K562 (cell line): ENCODE measurements around the gene FAM174C. TPM values are rescaled to one million over a fixed set of nuclear protein-coding genes. Genes with fewer than 3 reads are reported as not detected.

Source experiments
- ATAC-seq: fragments of 200-7000 bp; cut with Tn5 transposase; 3 replicates; pipeline ENCODE4 v1.9.1; 2020; ENCODE audit warnings: moderate library complexity
- BruUV-seq: library from RNA; stranded (reverse); fragments of 400-500 nt; replicated peaks from 2 replicates; lab custom pipeline; 2021; lab: Mats Ljungman, UMichigan
- CTCF ChIA-PET: fragments of 300-600 bp; formaldehyde crosslinking; extraction: SDS; loops from one replicate; lab custom pipeline; 2021; ENCODE audit warnings: low intra/inter-chr PET ratio; lab: Yijun Ruan, JAX
- POLR2A ChIA-PET: fragments of 300-600, 350-650 bp; sonication (Branson Sonifier 250); formaldehyde crosslinking; extraction: SDS; loops from one replicate; lab custom pipeline; 2021; ENCODE audit warnings: antibody characterized with exemption, inconsistent platforms; lab: Yijun Ruan, JAX
- DNase-seq, 4 experiments: peaks; one replicate each; pipeline versions ENCODE4 v3.0.0 to v3.0.0-alpha.2; 2011 to 2018; ENCODE audit warnings: low spot score in 3 of 4, mixed read lengths in 3 of 4; ENCODE audit errors: extremely low read depth in 1 of 4
- FAIRE-seq: peaks from 2 replicates; lab custom pipeline; 2011; peaks lifted over from hg19 to GRCh38; lab: Jason Lieb, UNC
- H2AFZ ChIP-seq: 2 replicates; pipeline ENCODE4 v1.6.0; 2011; ENCODE audit warnings: low read depth, low read length, control low read depth, inconsistent platforms
- H3K27ac ChIP-seq: fragments of 200-600 bp; 3 replicates; pipeline ENCODE4 v1.8.0; 2011; ENCODE audit warnings: low read depth, mild to moderate bottlenecking, control low read depth, inconsistent platforms, low read length, moderate library complexity, mixed read lengths; ENCODE audit errors: extremely low read depth
- H3K27me3 ChIP-seq, 2 experiments: fragments of 300-600 bp in 1 of 2; 2 replicates in 1 of 2; 3 replicates in 1 of 2; pipeline versions ENCODE4 v1.6.0 to v1.8.0; 2011; ENCODE audit warnings: inconsistent platforms in 2 of 2, low read length in 2 of 2, mild to moderate bottlenecking in 1 of 2, mixed read lengths in 1 of 2, moderate library complexity in 1 of 2; ENCODE audit not compliant: control insufficient read depth in 2 of 2, insufficient read depth in 2 of 2
- H3K36me3 ChIP-seq: fragments of 300-600 bp; 3 replicates; pipeline ENCODE4 v1.8.0; 2011; ENCODE audit warnings: mild to moderate bottlenecking, low read length, inconsistent platforms; ENCODE audit not compliant: control insufficient read depth, insufficient read depth
- H3K4me1 ChIP-seq, 2 experiments: fragments of 200-600 bp in 1 of 2; replicated peaks in 1 of 2; 2 replicates in 1 of 2; 3 replicates in 1 of 2; pipeline versions ENCODE4 v1.5.1 to v1.8.0; 2011; ENCODE audit warnings: inconsistent platforms in 2 of 2, low read length in 2 of 2, mild to moderate bottlenecking in 1 of 2, mixed read lengths in 1 of 2, moderate library complexity in 1 of 2; ENCODE audit not compliant: control insufficient read depth in 2 of 2, insufficient read depth in 2 of 2
- H3K4me2 ChIP-seq: 2 replicates; pipeline ENCODE4 v1.6.1; 2011; ENCODE audit warnings: low read length, control low read depth, inconsistent platforms, mixed read lengths; ENCODE audit not compliant: insufficient read depth
- H3K4me3 ChIP-seq: fragments of 200-600 bp; sonication (generic), shearing (Covaris generic); 2 replicates; pipeline ENCODE4 v1.5.1; 2016; ENCODE audit warnings: control low read depth, inconsistent platforms
- H3K79me2 ChIP-seq: fragments of 200-600 bp; 3 replicates; pipeline ENCODE4 v1.8.0; 2011; ENCODE audit warnings: low read length, inconsistent platforms; ENCODE audit not compliant: control insufficient read depth, insufficient read depth
- H3K9ac ChIP-seq, 2 experiments: 2 replicates each; pipeline versions ENCODE4 v1.6.0 to v1.6.1; 2011; ENCODE audit warnings: low read depth in 2 of 2, low read length in 2 of 2, control low read depth in 1 of 2, inconsistent platforms in 1 of 2, mild to moderate bottlenecking in 1 of 2, mixed read lengths in 1 of 2; ENCODE audit not compliant: insufficient read depth in 1 of 2
- H3K9me1 ChIP-seq: one replicate; pipeline ENCODE4 v1.6.0; 2011; ENCODE audit warnings: inconsistent platforms, mild to moderate bottlenecking, low read length, moderate library complexity; ENCODE audit not compliant: control insufficient read depth, insufficient read depth
- H3K9me3 ChIP-seq: replicated peaks from 2 replicates; pipeline ENCODE4 v1.5.1; 2011; ENCODE audit warnings: low read depth, low read length, inconsistent platforms; ENCODE audit not compliant: control insufficient read depth, insufficient read depth
- H4K20me1 ChIP-seq: replicated peaks from 2 replicates; pipeline ENCODE4 v1.6.1; 2011; ENCODE audit warnings: low read length, inconsistent platforms, mixed read lengths; ENCODE audit not compliant: control insufficient read depth, insufficient read depth
- ZNF316 ChIP-seq: fragments of 450-650 bp; IDR thresholded peaks from 2 replicates; pipeline ENCODE4 v1.6.1; 2016
- WGBS: fragments of 100-300 bp; shearing (Covaris generic); methylation state at CpG from one replicate; pipeline ENCODE4 v1.1.6; 2016; ENCODE audit warnings: low coverage, mixed read lengths; ENCODE audit not compliant: insufficient coverage; ENCODE audit errors: missing lambda C conversion rate; 5-methylcytosine and 5-hydroxymethylcytosine counted together
- in situ Hi-C: fragments of 300-500 bp; cut with MboI; formaldehyde crosslinking; loops from 4 replicates; pipeline ENCODE4 v1.15.0; 2018; ENCODE audit warnings: inconsistent platforms, mixed read lengths
- intact Hi-C: fragments of 100-400 bp; cut with micrococcal nuclease; formaldehyde crosslinking; loops from 2 replicates; pipeline ENCODE4 v1.14.2; 2022
- polyA plus RNA-seq, 8 experiments: library from polyadenylated mRNA; depleted of rRNA in 4 of 8; stranded (reverse) in 5 of 8; unstranded in 3 of 8; fragments of >200 nt; fragmentation: Nextera tagmentation in 2 of 8; fragmentation: Illumina TruSeq in 1 of 8; extraction: Ambion mirVana in 2 of 8; extraction: Trizol in 1 of 8; gene quantifications; 2 replicates each; pipeline versions ENCODE4 v1.2.1 to v1.2.3, GENCODE V29; 2011 to 2014; ENCODE audit warnings: inconsistent platforms in 1 of 8, missing spikeins in 1 of 8
- total RNA-seq, 7 experiments: library from RNA; depleted of rRNA in 6 of 7; stranded (reverse); fragments of >200 nt in 6 of 7; fragmentation: Illumina TruSeq in 2 of 7; extraction: Trizol in 2 of 7; gene quantifications; 2 replicates each; pipeline versions ENCODE4 v1.2.1 to v1.2.3, GENCODE V29; 2011 to 2021; ENCODE audit warnings: low replicate concordance in 1 of 7
- TF ChIP-seq, protein P1 (sequence below): sonication (generic); formaldehyde crosslinking; IDR thresholded peaks from 2 replicates; pipeline ENCODE4 v1.8.0; 2022; ENCODE audit warnings: missing genetic modification reagents, mild to moderate bottlenecking, moderate library complexity, borderline replicate concordance

The FAM174C gene
- total and polyA plus RNA-seq, 9 of the 15 experiments (the other 6 are each of a cell fraction or from before 2014, with no cell fraction given), result 0.66 to 89.6 (median 20.3) TPM

DNA sequence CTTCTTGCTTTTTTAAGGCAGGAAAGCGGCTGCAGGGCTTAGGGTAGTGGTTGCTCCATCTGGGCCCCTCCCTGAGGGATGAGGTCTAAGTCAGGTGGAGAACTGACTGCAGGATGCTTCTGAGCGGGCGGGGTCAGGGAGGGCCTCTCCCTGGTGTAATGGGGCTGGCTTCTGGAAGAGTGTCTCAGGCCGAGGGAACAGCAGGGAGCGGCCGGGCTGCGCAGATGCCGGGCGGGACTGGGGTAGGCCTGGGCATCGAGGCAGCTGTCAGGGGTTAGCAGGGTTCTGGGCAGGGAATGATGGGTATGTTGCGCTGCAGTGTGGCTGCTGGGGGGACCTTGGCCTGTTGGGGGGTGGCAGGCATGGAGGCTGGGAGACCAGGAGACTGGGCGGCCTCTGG lies 2.7 kb downstream of the FAM174C start:
- no peak for TF ChIP-seq ZNF316
- TF ChIP-seq, protein P1, sequence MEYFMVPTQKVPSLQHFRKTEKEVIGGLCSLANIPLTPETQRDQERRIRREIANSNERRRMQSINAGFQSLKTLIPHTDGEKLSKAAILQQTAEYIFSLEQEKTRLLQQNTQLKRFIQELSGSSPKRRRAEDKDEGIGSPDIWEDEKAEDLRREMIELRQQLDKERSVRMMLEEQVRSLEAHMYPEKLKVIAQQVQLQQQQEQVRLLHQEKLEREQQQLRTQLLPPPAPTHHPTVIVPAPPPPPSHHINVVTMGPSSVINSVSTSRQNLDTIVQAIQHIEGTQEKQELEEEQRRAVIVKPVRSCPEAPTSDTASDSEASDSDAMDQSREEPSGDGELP (CRISPR knock-in tag), result peak; percentile 23; the same call in 1 of the 2 replicates
- peaks cover 10% of the 10 kb centered on the region for H4K20me1 ChIP-seq
- peaks cover 27 to 83% of the 10 kb centered on the region in 2 experiments for H3K4me1 ChIP-seq
- H3K9ac ChIP-seq, result peak overlapping the region in 1 of 2 experiments; percentile 39; a peak in 1 of 4 replicates
- ChIA-PET CTCF (no interaction called here), POLR2A (interaction anchor here (0.9 to 2.2 kb wide), 3 partner anchors 9 to 997 kb away, joined by 3 to 7 read pairs (median 3); partner anchors contain the start of gene CIRBP)
- no peaks in the 10 kb centered on the region for H3K27me3 ChIP-seq
- no peak for DNase-seq
- WGBS, result 94% methylated on average over 8 of the region's 12 CpGs
- peaks cover 61% of the 10 kb centered on the region; the same call in 2 of the 3 replicates for H3K36me3 ChIP-seq
- H3K4me2 ChIP-seq, result no peak overlapping the region
- intact Hi-C loops, result loop anchor here (10.0 kb wide), 1 partner anchor 167 kb away; no protein-coding TSS in a partner anchor
- FAIRE-seq, result no peak
- H3K9me1 ChIP-seq, result no peaks in the 10 kb centered on the region
- no peak overlapping the region for H2AFZ ChIP-seq
- no peak for ATAC-seq
- no peaks in the 10 kb centered on the region for H3K9me3 ChIP-seq
- H3K4me3 ChIP-seq, result no peak overlapping the region
- H3K27ac ChIP-seq, result no peak overlapping the region
- peaks cover 39% of the 10 kb centered on the region for H3K79me2 ChIP-seq
- BruUV-seq, result no TSS peak
- in situ Hi-C loops, result loop anchor here (5.0 kb wide), 1 partner anchor 104 kb away; the partner anchor contains the start of gene NDUFS7
